Ishikawa (cell line): ENCODE results near the gene SCFD1.
"Not testable (repeated sequence)": the region's sequence is repeated elsewhere in the genome, so short reads cannot be mapped to it uniquely, and the experiment has no call there.

ENCODE experiments used
- CEBPB ChIP-seq: IDR thresholded peaks from 2 replicates; pipeline ENCODE4 v1.6.1; 2012
- CREB1 ChIP-seq: IDR thresholded peaks from 2 replicates; pipeline ENCODE4 v1.6.1; 2012; ENCODE audit warnings: low read depth
- EGR1 ChIP-seq: IDR thresholded peaks from 2 replicates; pipeline ENCODE4 v1.6.1; 2012
- EP300 ChIP-seq: IDR thresholded peaks from 2 replicates; pipeline ENCODE4 v1.6.1; 2012; ENCODE audit warnings: borderline replicate concordance
- FOXM1 ChIP-seq: IDR thresholded peaks from 2 replicates; pipeline ENCODE4 v1.6.1; 2012; ENCODE audit warnings: low read depth, borderline replicate concordance
- NFIC ChIP-seq: IDR thresholded peaks from 2 replicates; pipeline ENCODE4 v1.6.1; 2012
- RAD21 ChIP-seq: IDR thresholded peaks from 2 replicates; pipeline ENCODE4 v1.6.1; 2012; ENCODE audit warnings: low read depth
- TAF1 ChIP-seq: IDR thresholded peaks from 2 replicates; pipeline ENCODE4 v1.6.1; 2012; ENCODE audit warnings: low read depth, mild to moderate bottlenecking
- TCF12 ChIP-seq: IDR thresholded peaks from 2 replicates; pipeline ENCODE4 v1.6.1; 2012; ENCODE audit warnings: low read depth
- TEAD4 ChIP-seq: IDR thresholded peaks from 2 replicates; pipeline ENCODE4 v1.6.1; 2012
- ZBTB7A ChIP-seq: IDR thresholded peaks from 2 replicates; pipeline ENCODE4 v1.6.1; 2012; ENCODE audit warnings: low read depth
- TF ChIP-seq, protein P1 (sequence below): IDR thresholded peaks from 2 replicates; pipeline ENCODE4 v1.6.1; 2012
- TF ChIP-seq, protein P2 (sequence below): IDR thresholded peaks from 2 replicates; pipeline ENCODE4 v1.6.1; 2012; ENCODE audit warnings: low read depth, mild to moderate bottlenecking
- TF ChIP-seq, protein P3 (sequence below): IDR thresholded peaks from 2 replicates; pipeline ENCODE4 v1.6.1; 2012

DNA sequence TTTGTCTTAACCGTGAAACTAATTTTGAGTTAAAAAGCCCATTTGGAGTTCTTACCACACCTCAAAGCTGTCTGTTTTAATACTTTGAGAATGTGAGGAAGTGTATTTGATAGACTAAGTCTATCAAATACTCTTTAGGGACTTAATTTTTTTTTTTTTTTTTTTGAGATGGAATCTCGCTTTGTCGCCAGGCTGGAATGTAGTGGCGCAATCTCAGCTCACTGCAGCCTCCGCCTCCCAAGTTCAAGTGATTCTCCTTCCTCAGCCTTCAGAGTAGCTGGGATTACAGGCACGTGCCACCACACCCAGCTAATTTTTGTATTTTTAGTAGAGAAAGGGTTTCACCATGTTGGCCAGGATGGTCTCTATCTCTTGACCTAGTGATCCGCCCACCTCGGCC, 7.3 kb downstream of the SCFD1 start:
- TF ChIP-seq RAD21, TAF1, CREB1, TCF12, FOXM1, NFIC, EP300, ZBTB7A, EGR1: not testable (repeated sequence)
- TF ChIP-seq, protein P1, sequence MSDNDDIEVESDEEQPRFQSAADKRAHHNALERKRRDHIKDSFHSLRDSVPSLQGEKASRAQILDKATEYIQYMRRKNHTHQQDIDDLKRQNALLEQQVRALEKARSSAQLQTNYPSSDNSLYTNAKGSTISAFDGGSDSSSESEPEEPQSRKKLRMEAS: not testable (repeated sequence)
- TF ChIP-seq, protein P2, sequence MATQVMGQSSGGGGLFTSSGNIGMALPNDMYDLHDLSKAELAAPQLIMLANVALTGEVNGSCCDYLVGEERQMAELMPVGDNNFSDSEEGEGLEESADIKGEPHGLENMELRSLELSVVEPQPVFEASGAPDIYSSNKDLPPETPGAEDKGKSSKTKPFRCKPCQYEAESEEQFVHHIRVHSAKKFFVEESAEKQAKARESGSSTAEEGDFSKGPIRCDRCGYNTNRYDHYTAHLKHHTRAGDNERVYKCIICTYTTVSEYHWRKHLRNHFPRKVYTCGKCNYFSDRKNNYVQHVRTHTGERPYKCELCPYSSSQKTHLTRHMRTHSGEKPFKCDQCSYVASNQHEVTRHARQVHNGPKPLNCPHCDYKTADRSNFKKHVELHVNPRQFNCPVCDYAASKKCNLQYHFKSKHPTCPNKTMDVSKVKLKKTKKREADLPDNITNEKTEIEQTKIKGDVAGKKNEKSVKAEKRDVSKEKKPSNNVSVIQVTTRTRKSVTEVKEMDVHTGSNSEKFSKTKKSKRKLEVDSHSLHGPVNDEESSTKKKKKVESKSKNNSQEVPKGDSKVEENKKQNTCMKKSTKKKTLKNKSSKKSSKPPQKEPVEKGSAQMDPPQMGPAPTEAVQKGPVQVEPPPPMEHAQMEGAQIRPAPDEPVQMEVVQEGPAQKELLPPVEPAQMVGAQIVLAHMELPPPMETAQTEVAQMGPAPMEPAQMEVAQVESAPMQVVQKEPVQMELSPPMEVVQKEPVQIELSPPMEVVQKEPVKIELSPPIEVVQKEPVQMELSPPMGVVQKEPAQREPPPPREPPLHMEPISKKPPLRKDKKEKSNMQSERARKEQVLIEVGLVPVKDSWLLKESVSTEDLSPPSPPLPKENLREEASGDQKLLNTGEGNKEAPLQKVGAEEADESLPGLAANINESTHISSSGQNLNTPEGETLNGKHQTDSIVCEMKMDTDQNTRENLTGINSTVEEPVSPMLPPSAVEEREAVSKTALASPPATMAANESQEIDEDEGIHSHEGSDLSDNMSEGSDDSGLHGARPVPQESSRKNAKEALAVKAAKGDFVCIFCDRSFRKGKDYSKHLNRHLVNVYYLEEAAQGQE: not testable (repeated sequence)
- TF ChIP-seq, protein P3, sequence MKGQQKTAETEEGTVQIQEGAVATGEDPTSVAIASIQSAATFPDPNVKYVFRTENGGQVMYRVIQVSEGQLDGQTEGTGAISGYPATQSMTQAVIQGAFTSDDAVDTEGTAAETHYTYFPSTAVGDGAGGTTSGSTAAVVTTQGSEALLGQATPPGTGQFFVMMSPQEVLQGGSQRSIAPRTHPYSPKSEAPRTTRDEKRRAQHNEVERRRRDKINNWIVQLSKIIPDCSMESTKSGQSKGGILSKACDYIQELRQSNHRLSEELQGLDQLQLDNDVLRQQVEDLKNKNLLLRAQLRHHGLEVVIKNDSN: not testable (repeated sequence)
- peak; percentile 71 for TF ChIP-seq CEBPB
- TF ChIP-seq TEAD4: peak; percentile 24; the same call in 1 of the 2 replicates
